Spinal cord (tissue), 10 donors: ENCODE measurements around the gene WAPL. TPM values are rescaled to one million over a fixed set of nuclear protein-coding genes. Genes with fewer than 3 reads are reported as not detected.

ENCODE experiments used
- DNase-seq, 6 donors: peaks; one replicate each; pipeline versions ENCODE4 v3.0.0 to v3.0.0-alpha.2; 2013 to 2015; ENCODE audit warnings: low spot score in 6 of 6, low read depth in 4 of 6
- H3K27ac ChIP-seq: one replicate; pipeline ENCODE4 v1.5.1; 2013; ENCODE audit warnings: low read depth, low read length, control low read depth
- H3K27me3 ChIP-seq: one replicate; pipeline ENCODE4 v1.6.1; 2013; ENCODE audit warnings: low read length; ENCODE audit not compliant: control insufficient read depth, insufficient read depth
- H3K36me3 ChIP-seq: one replicate; pipeline ENCODE4 v1.6.1; 2013; ENCODE audit warnings: low read length; ENCODE audit not compliant: control insufficient read depth, insufficient read depth
- H3K4me1 ChIP-seq: one replicate; pipeline ENCODE4 v1.6.1; 2013; ENCODE audit warnings: low read length; ENCODE audit not compliant: control insufficient read depth, insufficient read depth
- H3K4me3 ChIP-seq: one replicate; pipeline ENCODE4 v1.5.1; 2013; ENCODE audit warnings: low read depth, low read length, control low read depth
- H3K9me3 ChIP-seq: one replicate; pipeline ENCODE4 v1.6.1; 2013; ENCODE audit warnings: low read length; ENCODE audit not compliant: control insufficient read depth, insufficient read depth
- WGBS: methylation state at CpG from one replicate; pipeline ENCODE4 v1.1.5; 2013; ENCODE audit warnings: missing lambda C conversion rate; ENCODE audit not compliant: insufficient coverage; 5-methylcytosine and 5-hydroxymethylcytosine counted together
- polyA plus RNA-seq, 2 donors: library from polyadenylated mRNA; unstranded; fragments of 120-200 nt; gene quantifications; one replicate each; pipeline ENCODE4 v1.2.1, GENCODE V29; 2013; ENCODE audit not compliant: insufficient read length in 2 of 2
- total RNA-seq, 2 donors: library from RNA; depleted of rRNA in 1 of 2; stranded (reverse); fragments of 120-200 nt in 1 of 2; fragments of >200 nt in 1 of 2; gene quantifications; one replicate each; pipeline versions ENCODE4 v1.2.3 to v1.2.4, GENCODE V29; 2013 to 2014
- donor health status: healthy.

Gene WAPL
- total and polyA plus RNA-seq, 4 donors = 25.2 to 57.0 (median 35.6) TPM

DNA sequence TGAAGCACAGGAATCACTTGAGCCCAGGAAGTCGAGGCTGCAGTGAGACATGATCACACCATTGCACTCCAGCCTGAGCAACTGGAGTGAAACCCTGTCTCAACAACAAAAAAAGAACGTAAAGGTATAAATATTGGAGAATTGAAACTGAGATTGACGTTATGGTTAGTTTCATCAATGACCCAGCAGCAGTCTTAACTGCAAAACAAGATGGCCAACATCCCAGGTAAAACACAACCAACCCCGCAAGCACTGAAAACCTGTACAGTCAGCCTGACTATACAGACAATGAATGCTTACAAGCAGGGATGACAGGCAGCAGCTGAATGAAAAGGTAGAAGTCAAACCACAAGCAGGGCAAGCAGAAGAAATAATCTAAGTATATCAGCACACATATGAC lies 34.7 kb downstream of the WAPL start:
- H3K27me3 ChIP-seq = no peaks in the 10 kb centered on the region
- no peaks in the 10 kb centered on the region for H3K4me1 ChIP-seq
- DNase-seq = no peak
- H3K36me3 ChIP-seq = peaks cover 9% of the 10 kb centered on the region
- H3K27ac ChIP-seq = no peak overlapping the region
- no peak overlapping the region for H3K4me3 ChIP-seq
- 100% methylated on average over 1 of the region's 4 CpGs for WGBS
- no peaks in the 10 kb centered on the region for H3K9me3 ChIP-seq

DNA sequence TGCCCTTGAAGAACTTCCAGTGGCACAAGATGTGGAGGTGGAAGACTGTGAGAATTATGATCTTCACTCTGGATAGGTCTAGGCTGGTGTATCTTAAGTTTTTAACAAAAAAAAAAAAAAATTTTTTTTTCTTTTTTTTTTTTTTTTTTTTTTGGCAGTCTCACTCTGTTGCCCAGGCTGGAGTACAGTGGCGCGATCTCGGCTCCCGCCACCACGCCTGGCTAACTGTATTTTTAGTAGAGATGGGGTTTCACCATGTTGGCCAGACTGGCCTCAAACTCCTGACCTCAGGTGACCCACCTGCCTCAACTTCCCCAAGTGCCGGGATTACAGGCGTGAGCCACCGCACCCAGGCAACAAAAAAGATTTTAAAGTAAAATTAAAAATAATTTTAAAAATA lies 37.9 kb downstream of the WAPL start:
- no peaks in the 10 kb centered on the region for H3K4me1 ChIP-seq
- H3K27ac ChIP-seq = no peak overlapping the region
- no peak overlapping the region for H3K4me3 ChIP-seq
- no peaks in the 10 kb centered on the region for H3K27me3 ChIP-seq
- H3K36me3 ChIP-seq = peaks cover 9% of the 10 kb centered on the region
- WGBS = no CpG with 5 or more reads among the region's 8 CpGs
- H3K9me3 ChIP-seq = no peaks in the 10 kb centered on the region
- no peak for DNase-seq

DNA sequence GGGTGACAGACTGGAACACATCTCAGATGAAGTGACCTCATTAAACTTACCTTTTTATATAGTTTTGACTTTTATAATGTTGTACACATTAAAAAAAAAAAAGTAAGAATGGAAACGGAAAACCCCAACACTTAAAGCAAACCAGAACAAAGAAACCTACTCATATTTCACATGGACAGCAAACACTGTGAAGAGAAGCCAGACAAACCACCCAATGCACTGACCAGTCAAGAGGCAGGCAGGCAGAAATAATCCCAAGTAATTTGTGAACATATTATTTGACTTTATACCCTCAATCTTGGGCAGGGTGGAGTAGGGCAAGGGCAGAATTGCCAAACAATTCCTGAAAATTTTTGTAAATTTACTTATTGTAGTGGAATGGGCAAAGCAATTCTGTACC lies 39.8 kb downstream of the WAPL start:
- H3K36me3 ChIP-seq = peaks cover 7% of the 10 kb centered on the region
- no peak for DNase-seq
- no peaks in the 10 kb centered on the region for H3K27me3 ChIP-seq
- H3K27ac ChIP-seq = no peak overlapping the region
- no peak overlapping the region for H3K4me3 ChIP-seq
- no peaks in the 10 kb centered on the region for H3K4me1 ChIP-seq
- WGBS = no CpG with 5 or more reads among the region's 1 CpG
- H3K9me3 ChIP-seq = no peaks in the 10 kb centered on the region

DNA sequence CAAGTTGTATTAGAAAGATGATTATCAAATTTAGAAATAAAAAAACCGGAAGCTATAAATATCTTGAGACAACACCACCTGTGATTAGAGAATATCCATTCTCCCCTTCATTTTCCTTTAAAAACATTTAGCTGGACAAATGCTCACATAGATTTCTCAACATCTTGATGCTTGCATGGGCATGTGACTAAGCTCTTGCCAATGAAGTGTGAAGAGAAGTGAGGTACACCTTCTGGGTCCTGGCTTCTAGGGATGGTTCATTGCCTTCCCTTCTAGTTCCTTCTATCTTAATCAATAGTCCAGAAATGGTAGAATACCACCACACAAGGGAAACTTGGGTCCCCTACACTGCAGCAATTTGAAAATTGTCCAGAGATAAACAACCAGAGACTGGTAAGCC lies 41.0 kb downstream of the WAPL start:
- H3K36me3 ChIP-seq = peaks cover 12% of the 10 kb centered on the region
- DNase-seq = no peak
- H3K4me1 ChIP-seq = no peaks in the 10 kb centered on the region
- H3K4me3 ChIP-seq = no peak overlapping the region
- no peaks in the 10 kb centered on the region for H3K9me3 ChIP-seq
- WGBS = no CpG with 5 or more reads among the region's 1 CpG
- H3K27ac ChIP-seq = no peak overlapping the region
- no peaks in the 10 kb centered on the region for H3K27me3 ChIP-seq

DNA sequence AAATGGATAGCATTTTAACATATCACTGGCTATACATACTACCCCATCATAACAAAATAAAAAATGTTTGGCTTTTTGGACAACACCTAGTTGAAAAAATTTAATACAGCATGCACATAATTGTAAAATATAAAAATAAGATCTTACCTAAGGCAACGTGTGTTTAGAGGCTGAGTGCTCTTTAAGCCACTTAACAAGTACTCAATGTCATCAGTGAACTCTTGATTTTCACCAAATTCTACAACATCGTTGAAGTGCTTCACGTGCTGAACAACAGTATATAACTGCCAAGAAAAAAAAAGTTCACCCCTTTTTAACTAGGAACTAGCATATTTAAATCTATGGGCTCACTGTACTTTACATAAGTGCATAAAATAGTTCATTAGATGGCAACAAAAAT lies 49.5 kb downstream of the WAPL start:
- Histone ChIP-seq H3K4me1 (no peaks in the 10 kb centered on the region), H3K27me3 (no peaks in the 10 kb centered on the region), H3K27ac (no peak overlapping the region), H3K36me3 (peaks cover 12% of the 10 kb centered on the region), H3K4me3 (no peak overlapping the region), H3K9me3 (no peaks in the 10 kb centered on the region)
- WGBS = no CpG with 5 or more reads among the region's 3 CpGs
- DNase-seq = no peak

DNA sequence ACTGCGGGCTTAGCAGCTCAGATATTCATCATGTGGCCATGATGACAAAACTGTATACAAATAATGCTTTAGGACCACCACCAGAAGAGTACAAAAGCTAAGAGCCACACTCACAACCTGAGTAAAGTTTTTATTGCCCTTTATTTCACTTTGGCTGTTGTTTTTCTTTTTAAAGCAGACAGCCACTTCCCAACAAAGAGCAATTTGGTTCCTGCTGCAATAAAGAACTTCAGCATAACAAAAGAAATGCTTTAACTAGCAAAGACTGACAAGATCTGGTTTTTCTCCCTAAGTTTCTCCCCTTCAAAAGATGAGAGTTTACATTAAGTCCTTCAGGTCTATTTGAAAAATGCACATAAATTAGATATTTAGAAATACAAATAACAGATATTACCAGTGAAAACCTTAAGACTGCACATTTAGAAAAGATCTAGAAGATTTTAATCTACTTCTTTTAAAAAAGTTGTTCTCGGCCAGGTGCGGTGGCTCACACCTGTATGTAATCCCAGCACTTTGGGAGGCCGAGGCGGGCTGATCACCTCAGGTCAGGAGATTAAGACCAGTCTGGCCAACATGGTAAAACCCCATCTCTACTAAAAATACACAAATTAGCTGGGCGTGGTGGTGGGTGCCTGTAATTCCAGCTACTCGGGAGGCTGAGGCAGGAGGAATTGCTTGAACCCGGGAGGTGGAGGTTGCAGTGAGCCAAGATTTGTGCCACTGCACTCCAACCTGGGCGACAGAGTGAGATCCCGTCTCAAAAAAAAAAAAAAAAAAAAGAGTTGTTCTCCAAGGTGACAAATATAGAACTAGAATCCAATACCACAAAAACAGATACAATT lies 59.4 kb downstream of the WAPL start:
- peaks cover 18% of the 10 kb centered on the region for H3K36me3 ChIP-seq
- H3K27ac ChIP-seq = no peak overlapping the region
- no peaks in the 10 kb centered on the region for H3K9me3 ChIP-seq
- H3K27me3 ChIP-seq = no peaks in the 10 kb centered on the region
- no peak for DNase-seq
- H3K4me1 ChIP-seq = no peaks in the 10 kb centered on the region
- no peak overlapping the region for H3K4me3 ChIP-seq
- 93% methylated on average over 5 of the region's 10 CpGs for WGBS

DNA sequence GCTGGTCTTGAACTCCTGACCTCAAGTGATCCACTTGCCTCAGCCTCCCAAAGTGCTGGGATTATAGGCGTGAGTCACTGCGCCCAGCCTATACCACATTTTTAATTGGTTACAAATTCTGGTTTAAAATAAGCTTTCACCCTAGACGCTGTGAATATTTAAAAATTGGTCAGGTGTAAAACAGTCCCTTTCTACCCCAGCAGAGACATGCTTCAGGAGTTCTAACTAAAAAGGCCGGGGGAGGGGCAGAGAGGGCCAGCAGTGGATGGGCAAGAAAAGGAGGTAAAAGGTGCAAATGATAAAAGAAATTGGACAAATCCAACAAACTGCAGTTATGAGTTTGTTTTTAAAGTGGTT lies 70.0 kb downstream of the WAPL start:
- no peak overlapping the region for H3K27ac ChIP-seq
- no peak for DNase-seq
- H3K36me3 ChIP-seq = peaks cover 24% of the 10 kb centered on the region
- H3K4me1 ChIP-seq = no peaks in the 10 kb centered on the region
- no peaks in the 10 kb centered on the region for H3K9me3 ChIP-seq
- H3K4me3 ChIP-seq = no peak overlapping the region
- no peaks in the 10 kb centered on the region for H3K27me3 ChIP-seq
- WGBS = 100% methylated on average over 1 of the region's 4 CpGs

DNA sequence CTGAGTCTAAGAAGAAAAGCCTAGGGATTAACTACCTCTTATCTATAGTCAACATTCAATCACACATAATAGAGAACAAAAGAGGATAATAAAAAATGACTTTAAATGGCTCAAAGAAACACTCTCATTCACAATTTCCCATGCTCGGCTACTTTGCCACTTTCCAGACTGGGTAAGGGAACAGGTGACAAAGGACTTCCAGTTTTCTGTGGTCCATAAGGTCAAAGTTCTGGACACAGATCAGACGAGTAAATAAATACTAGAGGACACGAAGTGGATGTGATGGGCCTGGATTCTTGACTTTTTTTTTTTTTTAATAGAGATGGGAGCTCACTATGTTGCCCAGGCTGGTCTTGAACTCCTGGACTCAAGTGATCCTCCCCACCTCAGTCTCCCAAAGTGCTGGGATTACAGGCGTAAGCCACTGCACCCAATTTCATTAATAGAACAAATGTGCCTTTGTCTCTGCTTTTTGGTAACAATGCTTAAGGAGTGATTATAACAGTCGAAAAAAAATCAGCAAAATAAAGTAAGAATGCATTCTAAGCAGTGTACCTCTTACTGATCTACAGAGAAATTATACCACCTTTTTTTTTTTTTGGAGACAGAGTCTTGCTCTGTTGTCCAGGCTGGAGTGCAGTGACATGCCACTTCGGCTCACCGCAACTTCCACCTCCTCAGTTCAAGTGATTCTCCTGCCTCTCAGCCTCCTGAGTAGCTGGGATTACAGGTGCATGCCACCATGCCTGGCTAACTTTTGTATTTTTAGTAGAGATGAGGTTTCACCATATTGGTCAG lies 70.6 kb downstream of the WAPL start:
- Histone ChIP-seq H3K4me1 (no peaks in the 10 kb centered on the region), H3K27me3 (no peaks in the 10 kb centered on the region), H3K36me3 (peaks cover 24% of the 10 kb centered on the region), H3K9me3 (no peaks in the 10 kb centered on the region), H3K27ac (no peak overlapping the region), H3K4me3 (no peak overlapping the region)
- DNase-seq = no peak
- WGBS = no CpG with 5 or more reads among the region's 7 CpGs

DNA sequence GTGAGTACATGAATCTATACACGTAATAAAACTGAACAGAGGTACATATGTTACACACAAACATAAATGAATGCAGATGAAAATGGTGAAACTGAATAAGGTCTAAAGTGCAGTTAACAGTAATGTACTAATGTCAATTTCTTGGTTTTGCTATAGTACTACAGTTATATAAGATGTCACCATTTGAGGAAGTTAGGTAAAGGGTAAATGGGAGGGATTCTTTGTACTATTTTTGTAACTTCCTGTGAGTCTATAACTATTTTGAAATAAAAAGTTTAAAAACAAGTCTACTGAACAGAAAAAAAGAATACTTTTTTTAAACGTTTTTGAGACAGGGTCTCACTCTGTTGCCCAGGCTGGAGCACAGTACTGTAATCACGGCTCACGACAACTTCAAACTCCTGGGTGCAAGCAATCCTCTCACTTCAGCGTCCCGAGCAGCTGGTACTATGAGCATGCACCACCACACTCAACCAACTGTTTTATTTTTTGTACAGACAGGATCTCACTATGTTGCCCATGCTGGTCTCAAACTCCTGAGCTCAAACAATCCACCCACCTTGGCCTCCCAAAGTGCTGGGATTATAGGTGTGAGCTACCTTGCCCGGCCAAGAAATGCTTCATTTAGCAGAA lies 71.5 kb downstream of the WAPL start:
- Histone ChIP-seq H3K9me3 (no peaks in the 10 kb centered on the region), H3K27ac (no peak overlapping the region), H3K4me1 (no peaks in the 10 kb centered on the region), H3K4me3 (no peak overlapping the region), H3K27me3 (no peaks in the 10 kb centered on the region), H3K36me3 (peaks cover 28% of the 10 kb centered on the region)
- DNase-seq = no peak
- 89% methylated on average over 5 of the region's 7 CpGs for WGBS
